GM18511 (cell line): ENCODE data around the gene GALNT3.
A peak's percentile ranks its signal among the peaks of the same experiment; 100 is the strongest.

ENCODE experiments used
- ATAC-seq: cut with Tn5 transposase; IDR thresholded peaks from one replicate; pipeline ENCODE4 v1.9.1; 2021; ENCODE audit warnings: mild to moderate bottlenecking, moderate library complexity; ENCODE audit not compliant: unreplicated experiment

GALNT3 gene

GRCh38 chr2:165793779-165794535, at the start of gene GALNT3:
TSS of gene GALNT3 (minus strand) at chr2:165794247. CDS start at chr2:165770700, 23,547 bp downstream.
- peak; percentile 33 for ATAC-seq

- ATAC-seq: no peak
These were observed 49.3 kb upstream of the GALNT3 start for GRCh38 chr2:165843351-165843750.

- no peak for ATAC-seq
These were observed 46.4 kb upstream of the GALNT3 start for GRCh38 chr2:165840333-165840958.

- ATAC-seq: no peak
These were observed 45.6 kb upstream of the GALNT3 start for GRCh38 chr2:165839610-165840009.

- no peak for ATAC-seq
These were observed 43.1 kb upstream of the GALNT3 start for GRCh38 chr2:165837122-165837521.

GRCh38 chr2:165835363-165835762, 41.3 kb upstream of the GALNT3 start:
- ATAC-seq: no peak

- no peak for ATAC-seq
These were observed 39.1 kb upstream of the GALNT3 start for GRCh38 chr2:165833156-165833555.

- no peak for ATAC-seq
These were observed 33.9 kb upstream of the GALNT3 start for GRCh38 chr2:165827921-165828276.

- ATAC-seq: peak; percentile 71
These were observed 33.2 kb upstream of the GALNT3 start for GRCh38 chr2:165827016-165827920.

GRCh38 chr2:165825041-165825440, 31.0 kb upstream of the GALNT3 start:
- ATAC-seq: no peak

GRCh38 chr2:165820296-165820695, 26.2 kb upstream of the GALNT3 start:
- ATAC-seq: no peak

GRCh38 chr2:165818920-165819319, 24.9 kb upstream of the GALNT3 start:
- no peak for ATAC-seq

GRCh38 chr2:165815299-165816141, 21.5 kb upstream of the GALNT3 start:
- ATAC-seq: peak; percentile 79

GRCh38 chr2:165814473-165814872, 20.4 kb upstream of the GALNT3 start:
- ATAC-seq: no peak

- no peak for ATAC-seq
These were observed 17.7 kb upstream of the GALNT3 start for GRCh38 chr2:165811592-165812370.

- ATAC-seq: no peak
These were observed 16.4 kb upstream of the GALNT3 start for GRCh38 chr2:165810418-165810817.

- ATAC-seq: no peak
These were observed 10.7 kb upstream of the GALNT3 start for GRCh38 chr2:165804719-165805118.

GRCh38 chr2:165803123-165803760, 9.2 kb upstream of the GALNT3 start:
- no peak for ATAC-seq

- ATAC-seq: no peak
These were observed 7.1 kb upstream of the GALNT3 start for GRCh38 chr2:165801176-165801575.
